ENCODE results near the gene STAG1.
"Not testable (repeated sequence)": the region's sequence is repeated elsewhere in the genome, so short reads cannot be mapped to it uniquely, and the experiment has no call there.

The STAG1 gene

GRCh38 chr3:136741063-136741462, 11.1 kb downstream of the STAG1 start:
- DNase-seq, result no peak

- no peak for DNase-seq
Measured at GRCh38 chr3:136740351-136740958, 11.7 kb downstream of the STAG1 start.

GRCh38 chr3:136736950-136737349, 15.2 kb downstream of the STAG1 start:
- not testable (repeated sequence) for DNase-seq

GRCh38 chr3:136735103-136735502, 17.1 kb downstream of the STAG1 start:
- DNase-seq, result no peak

- no peak for DNase-seq
Measured at GRCh38 chr3:136734382-136735070, 17.7 kb downstream of the STAG1 start.

GRCh38 chr3:136733317-136733833, 18.8 kb downstream of the STAG1 start:
- no peak for DNase-seq

- DNase-seq, result no peak
Measured at GRCh38 chr3:136731274-136731884, 20.8 kb downstream of the STAG1 start.

GRCh38 chr3:136730595-136731273, 21.4 kb downstream of the STAG1 start:
- no peak for DNase-seq

- no peak for DNase-seq
Measured at GRCh38 chr3:136728918-136729317, 23.3 kb downstream of the STAG1 start.

GRCh38 chr3:136728473-136728872, 23.7 kb downstream of the STAG1 start:
- DNase-seq, result no peak

- no peak for DNase-seq
Measured at GRCh38 chr3:136725468-136725867, 26.7 kb downstream of the STAG1 start.

- not testable (repeated sequence) for DNase-seq
Measured at GRCh38 chr3:136722916-136723315, 29.3 kb downstream of the STAG1 start.

GRCh38 chr3:136722399-136722798, 29.8 kb downstream of the STAG1 start:
- DNase-seq, result not testable (repeated sequence)

- no peak for DNase-seq
Measured at GRCh38 chr3:136720091-136720490, 32.1 kb downstream of the STAG1 start.

GRCh38 chr3:136716629-136717028, 35.5 kb downstream of the STAG1 start:
- no peak for DNase-seq

GRCh38 chr3:136714020-136714419, 38.2 kb downstream of the STAG1 start:
- DNase-seq, result no peak

- DNase-seq, result no peak
Measured at GRCh38 chr3:136712941-136713340, 39.2 kb downstream of the STAG1 start.

GRCh38 chr3:136711888-136712287, 40.3 kb downstream of the STAG1 start:
- DNase-seq, result not testable (repeated sequence)

- DNase-seq, result no peak
Measured at GRCh38 chr3:136711277-136711676, 40.9 kb downstream of the STAG1 start.

- DNase-seq, result not testable (repeated sequence)
Measured at GRCh38 chr3:136709775-136710174, 42.4 kb downstream of the STAG1 start.

GRCh38 chr3:136708333-136708985, 43.7 kb downstream of the STAG1 start:
- no peak for DNase-seq

GRCh38 chr3:136703429-136703828, 48.7 kb downstream of the STAG1 start:
- DNase-seq, result no peak

- DNase-seq, result no peak
Measured at GRCh38 chr3:136699271-136699828, 52.8 kb downstream of the STAG1 start.
